GM10266 (cell line): ENCODE results near the gene TPP1.

Experiments
- DNase-seq: peaks from one replicate; pipeline ENCODE4 v3.0.0; 2012; ENCODE audit errors: extremely low spot score
- TF ChIP-seq, protein P1 (sequence below): IDR thresholded peaks from 2 replicates; pipeline ENCODE4 v1.5.1; 2012; ENCODE audit warnings: mild to moderate bottlenecking, low read depth; ENCODE audit not compliant: control insufficient read depth, insufficient read depth; ENCODE audit errors: missing control alignments

Gene TPP1

DNA sequence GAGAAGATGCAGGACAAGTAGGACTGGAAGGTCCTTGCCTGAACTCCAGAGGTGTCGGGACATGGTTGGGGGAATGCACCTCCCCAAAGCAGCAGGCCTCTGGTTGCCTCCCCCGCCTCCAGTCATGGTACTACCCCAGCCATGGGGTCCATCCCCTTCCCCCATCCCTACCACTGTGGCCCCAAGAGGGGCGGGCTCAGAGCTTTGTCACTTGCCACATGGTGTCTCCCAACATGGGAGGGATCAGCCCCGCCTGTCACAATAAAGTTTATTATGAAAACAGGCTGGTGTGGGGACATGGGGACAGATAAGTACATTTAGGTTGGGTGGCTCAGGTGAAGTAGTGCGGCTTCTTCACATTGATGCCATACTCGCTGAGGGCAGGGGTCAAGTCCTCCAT, 8.6 kb downstream of the TPP1 start:
- no peak for DNase-seq
- TF ChIP-seq, protein P1, sequence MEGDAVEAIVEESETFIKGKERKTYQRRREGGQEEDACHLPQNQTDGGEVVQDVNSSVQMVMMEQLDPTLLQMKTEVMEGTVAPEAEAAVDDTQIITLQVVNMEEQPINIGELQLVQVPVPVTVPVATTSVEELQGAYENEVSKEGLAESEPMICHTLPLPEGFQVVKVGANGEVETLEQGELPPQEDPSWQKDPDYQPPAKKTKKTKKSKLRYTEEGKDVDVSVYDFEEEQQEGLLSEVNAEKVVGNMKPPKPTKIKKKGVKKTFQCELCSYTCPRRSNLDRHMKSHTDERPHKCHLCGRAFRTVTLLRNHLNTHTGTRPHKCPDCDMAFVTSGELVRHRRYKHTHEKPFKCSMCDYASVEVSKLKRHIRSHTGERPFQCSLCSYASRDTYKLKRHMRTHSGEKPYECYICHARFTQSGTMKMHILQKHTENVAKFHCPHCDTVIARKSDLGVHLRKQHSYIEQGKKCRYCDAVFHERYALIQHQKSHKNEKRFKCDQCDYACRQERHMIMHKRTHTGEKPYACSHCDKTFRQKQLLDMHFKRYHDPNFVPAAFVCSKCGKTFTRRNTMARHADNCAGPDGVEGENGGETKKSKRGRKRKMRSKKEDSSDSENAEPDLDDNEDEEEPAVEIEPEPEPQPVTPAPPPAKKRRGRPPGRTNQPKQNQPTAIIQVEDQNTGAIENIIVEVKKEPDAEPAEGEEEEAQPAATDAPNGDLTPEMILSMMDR, result no peak

DNA sequence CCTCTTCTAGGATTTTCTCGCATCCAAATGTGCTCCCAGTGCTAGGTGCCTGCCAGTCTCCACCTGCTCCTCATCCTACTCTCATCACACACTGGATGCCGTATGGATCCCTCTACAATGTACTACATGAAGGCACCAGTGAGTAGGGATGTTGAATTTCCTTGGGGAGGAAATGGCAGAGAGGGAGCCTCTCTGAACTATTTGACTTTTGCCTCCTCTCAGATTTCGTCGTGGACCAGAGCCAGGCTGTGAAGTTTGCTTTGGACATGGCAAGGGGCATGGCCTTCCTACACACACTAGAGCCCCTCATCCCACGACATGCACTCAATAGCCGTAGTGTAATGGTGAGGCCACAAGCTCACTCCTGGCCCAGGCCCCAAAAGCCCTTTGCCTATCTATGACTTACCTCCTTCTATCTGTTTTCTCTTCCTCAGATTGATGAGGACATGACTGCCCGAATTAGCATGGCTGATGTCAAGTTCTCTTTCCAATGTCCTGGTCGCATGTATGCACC, 9.7 kb downstream of the TPP1 start:
- TF ChIP-seq, protein P1, result no peak

DNA sequence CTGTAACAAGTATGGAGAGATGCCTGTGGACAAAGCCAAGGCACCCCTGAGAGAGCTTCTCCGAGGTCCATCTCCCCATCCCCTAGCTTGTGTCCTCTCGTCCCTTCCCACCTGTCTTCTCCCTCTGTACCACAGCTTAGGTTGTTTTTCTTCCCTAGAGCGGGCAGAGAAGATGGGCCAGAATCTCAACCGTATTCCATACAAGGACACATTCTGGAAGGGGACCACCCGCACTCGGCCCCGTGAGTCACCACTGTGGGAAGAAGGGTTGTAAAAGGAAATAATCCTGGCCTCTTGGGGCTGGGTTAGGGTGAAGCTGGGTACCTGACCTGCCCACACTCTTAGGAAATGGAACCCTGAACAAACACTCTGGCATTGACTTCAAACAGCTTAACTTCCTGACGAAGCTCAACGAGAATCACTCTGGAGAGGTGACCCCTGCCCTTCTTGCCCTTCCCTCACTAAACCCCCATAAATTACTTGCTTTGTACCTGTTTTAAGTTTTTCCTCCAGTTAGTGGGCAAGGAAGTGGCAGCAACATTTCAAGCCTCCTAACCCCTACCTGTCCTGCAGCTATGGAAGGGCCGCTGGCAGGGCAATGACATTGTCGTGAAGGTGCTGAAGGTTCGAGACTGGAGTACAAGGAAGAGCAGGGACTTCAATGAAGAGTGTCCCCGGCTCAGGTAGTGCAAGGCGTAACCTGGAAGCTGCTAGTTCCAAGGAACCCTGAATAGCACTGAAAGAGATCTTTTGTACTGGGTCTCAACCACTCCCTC, 10.3 kb downstream of the TPP1 start:
- TF ChIP-seq, protein P1, result no peak
- no peak for DNase-seq

More for the DNA sequence above, 9.7 kb downstream of the TPP1 start:
- no peak for DNase-seq

DNA sequence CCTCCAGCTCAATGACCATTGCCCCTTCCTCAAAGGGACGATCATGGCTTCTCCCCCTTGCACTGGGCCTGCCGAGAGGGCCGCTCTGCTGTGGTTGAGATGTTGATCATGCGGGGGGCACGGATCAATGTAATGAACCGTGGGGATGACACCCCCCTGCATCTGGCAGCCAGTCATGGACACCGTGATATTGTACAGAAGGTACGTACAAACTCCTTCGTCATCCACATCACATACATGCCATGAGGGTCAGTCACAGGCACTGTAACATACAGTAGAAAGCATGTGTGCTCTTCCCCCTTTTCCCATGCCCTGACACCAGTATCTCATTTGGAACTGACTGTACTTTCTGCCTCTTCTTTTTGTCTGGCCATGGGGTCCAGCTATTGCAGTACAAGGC, 11.2 kb downstream of the TPP1 start:
- DNase-seq, result no peak
- TF ChIP-seq, protein P1, result no peak

DNA sequence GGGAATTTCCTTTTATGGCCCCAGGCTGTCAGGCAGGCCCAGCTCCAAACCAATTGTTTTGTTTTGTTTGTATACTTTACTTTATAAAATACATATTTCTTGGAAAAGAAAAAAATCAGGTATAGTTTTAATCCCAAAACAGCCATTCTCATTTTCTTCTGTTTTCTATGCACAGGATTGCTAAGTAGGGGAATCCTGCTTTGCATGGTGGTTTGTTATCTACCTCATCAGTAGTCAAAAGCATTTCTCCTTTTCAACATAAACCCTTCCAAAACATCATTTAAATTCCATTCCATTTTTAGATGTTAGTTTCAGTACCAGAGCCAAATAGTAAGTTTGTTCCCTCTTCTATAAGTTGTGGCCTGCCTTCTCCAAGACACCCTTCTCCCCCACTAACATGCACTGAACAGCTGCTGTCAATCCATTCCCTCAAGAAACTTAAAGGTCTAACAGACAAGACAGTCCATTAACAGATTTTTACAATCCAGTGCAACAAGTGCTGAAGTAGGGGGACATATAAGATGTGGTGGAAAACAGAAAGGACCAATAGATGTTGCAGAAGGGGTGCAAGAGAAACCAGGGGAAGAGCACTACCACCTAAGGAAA, 11.9 kb downstream of the TPP1 start:
- DNase-seq, result no peak
- TF ChIP-seq, protein P1, result no peak

DNA sequence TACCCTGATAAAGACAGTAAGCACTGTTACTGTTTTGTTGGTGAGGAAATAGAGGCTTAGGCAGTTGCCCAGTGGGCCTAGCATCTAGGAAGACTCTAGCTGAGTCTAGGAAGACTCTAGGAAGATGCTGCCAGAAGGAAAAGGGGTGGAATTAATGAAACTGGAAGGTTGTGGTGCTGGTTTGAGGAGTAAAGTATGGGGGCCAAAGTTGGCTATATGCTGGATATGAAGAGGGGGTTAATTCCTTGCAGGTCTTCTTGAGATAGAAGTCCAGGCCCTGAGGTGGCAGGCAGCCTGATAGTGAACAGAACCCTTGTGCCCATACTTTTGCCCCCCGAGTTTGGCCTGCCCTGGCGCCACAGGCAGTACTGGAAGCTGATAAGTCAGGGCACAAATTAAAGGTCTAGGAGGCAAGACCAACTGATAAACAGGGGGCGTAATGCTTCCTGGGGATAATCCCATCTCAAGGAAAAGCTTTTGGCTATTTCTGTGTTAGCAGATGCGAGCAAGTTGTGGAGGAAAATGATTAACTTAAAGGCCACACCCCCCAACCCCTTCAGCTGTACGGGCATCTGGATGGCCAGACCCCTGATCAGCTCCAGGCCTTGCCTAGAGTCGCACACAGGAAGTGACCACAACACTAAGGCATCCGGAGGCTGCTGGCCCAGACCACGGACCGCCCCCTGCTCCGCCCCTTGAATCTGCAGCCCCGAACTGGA, 12.6 kb downstream of the TPP1 start:
- DNase-seq, result peak; percentile 88
- TF ChIP-seq, protein P1, result no peak

DNA sequence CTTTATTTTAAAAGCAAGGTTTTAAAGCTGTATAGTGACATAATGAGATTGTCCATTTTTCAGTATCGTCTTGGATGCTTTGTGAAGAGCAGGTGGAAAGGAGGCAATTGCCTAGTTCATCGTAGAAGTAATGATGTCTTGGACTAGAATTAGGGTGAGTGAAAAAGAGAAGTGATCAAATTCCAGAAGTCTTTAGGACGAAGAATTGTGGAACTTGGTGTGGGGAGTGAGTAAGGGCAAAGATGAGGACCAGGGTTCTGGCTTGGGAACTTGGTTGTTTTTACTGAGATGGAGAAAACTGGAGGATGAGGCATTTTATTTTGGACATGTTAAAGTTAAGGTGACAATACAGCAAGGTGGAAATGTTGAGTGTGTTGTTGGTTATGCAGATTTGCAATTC, 14.4 kb downstream of the TPP1 start:
- TF ChIP-seq, protein P1, result no peak
- no peak for DNase-seq
